ENCODE data around the gene BICDL1. TPM values are rescaled to one million over a fixed set of nuclear protein-coding genes. Genes with fewer than 3 reads are reported as not detected.
A peak's percentile ranks its signal among the peaks of the same experiment; 100 is the strongest.

The BICDL1 gene
- total RNA-seq, 1 experiment from 2014 or later = 3.6 TPM

GRCh38 chr12:120025640-120026039 lies 36.6 kb downstream of the BICDL1 start:
- H3K4me2 ChIP-seq (ENCODE audit: low read length) = no peak overlapping the region
- intact Hi-C loops (cut with micrococcal nuclease) = no loop called here
- H3K79me2 ChIP-seq (ENCODE audit: low read length) = no peaks in the 10 kb centered on the region
- no peak overlapping the region for H2AFZ ChIP-seq (ENCODE audit: low read length)
- H4K20me1 ChIP-seq (ENCODE audit: low read length) = no peaks in the 10 kb centered on the region
- CTCF ChIA-PET = no interaction called here
- POLR2A ChIA-PET (ENCODE audit: unreplicated experiment) = no interaction called here
- DNase-seq = no peak
- BruUV-seq (replicated peaks) = no TSS peak
- no peak for TF ChIP-seq CTCF (conservative IDR thresholded peaks at IDR 0.05; ENCODE audit: low read depth, low read length)
- no peak for TF ChIP-seq EZH2 (IDR thresholded peaks at IDR 0.05; ENCODE audit: low read length, unreplicated experiment)
- no peak for TF ChIP-seq EZH2phosphoT487 (IDR thresholded peaks at IDR 0.05; ENCODE audit: borderline replicate concordance, low read length)
- no peak for ATAC-seq
- no peaks in the 10 kb centered on the region for H3K36me3 ChIP-seq (ENCODE audit: low read depth, low read length)
- H3K9ac ChIP-seq (ENCODE audit: low read length) = no peak overlapping the region
- no peak overlapping the region for H3K4me3 ChIP-seq (ENCODE audit: low read length)
- no peak overlapping the region for H3K27ac ChIP-seq (ENCODE audit: low read length)
- no peaks in the 10 kb centered on the region for H3K4me1 ChIP-seq (ENCODE audit: insufficient read depth, low read length)
- H3K9me3 ChIP-seq (ENCODE audit: low read length) = no peaks in the 10 kb centered on the region
- H3K27me3 ChIP-seq (ENCODE audit: low read length) = no peaks in the 10 kb centered on the region
- no peaks in the 10 kb centered on the region for H3K9me2 ChIP-seq (replicated peaks; ENCODE audit: low read length)
- H3F3A ChIP-seq (ENCODE audit: low read length, unreplicated experiment) = no peaks in the 10 kb centered on the region

GRCh38 chr12:120032242-120032641 lies 43.2 kb downstream of the BICDL1 start:
- no peak for ATAC-seq
- DNase-seq = no peak
- H3K4me2 ChIP-seq (ENCODE audit: low read length) = no peak overlapping the region
- TF ChIP-seq EZH2 (IDR thresholded peaks at IDR 0.05; ENCODE audit: low read length, unreplicated experiment) = no peak
- no peak for TF ChIP-seq CTCF (conservative IDR thresholded peaks at IDR 0.05; ENCODE audit: low read depth, low read length)
- TF ChIP-seq EZH2phosphoT487 (IDR thresholded peaks at IDR 0.05; ENCODE audit: borderline replicate concordance, low read length) = no peak
- intact Hi-C loops (cut with micrococcal nuclease) = no loop called here
- no peaks in the 10 kb centered on the region for H3K79me2 ChIP-seq (ENCODE audit: low read length)
- BruUV-seq (replicated peaks) = no TSS peak
- no peaks in the 10 kb centered on the region for H3K36me3 ChIP-seq (ENCODE audit: low read depth, low read length)
- H3F3A ChIP-seq (ENCODE audit: low read length, unreplicated experiment) = no peaks in the 10 kb centered on the region
- ChIA-PET CTCF (no interaction called here), POLR2A (ENCODE audit: unreplicated experiment) (no interaction called here)
- H3K4me3 ChIP-seq (ENCODE audit: low read length) = no peak overlapping the region
- no peaks in the 10 kb centered on the region for H3K27me3 ChIP-seq (ENCODE audit: low read length)
- H2AFZ ChIP-seq (ENCODE audit: low read length) = no peak overlapping the region
- H3K9ac ChIP-seq (ENCODE audit: low read length) = no peak overlapping the region
- no peaks in the 10 kb centered on the region for H3K4me1 ChIP-seq (ENCODE audit: insufficient read depth, low read length)
- H3K27ac ChIP-seq (ENCODE audit: low read length) = no peak overlapping the region
- H3K9me3 ChIP-seq (ENCODE audit: low read length) = no peaks in the 10 kb centered on the region
- H3K9me2 ChIP-seq (replicated peaks; ENCODE audit: low read length) = no peaks in the 10 kb centered on the region
- H4K20me1 ChIP-seq (ENCODE audit: low read length) = no peaks in the 10 kb centered on the region

GRCh38 chr12:120037851-120038250 lies 48.8 kb downstream of the BICDL1 start:
- no TSS peak for BruUV-seq (replicated peaks)

More at GRCh38 chr12:120037851-120038250, 48.8 kb downstream of the BICDL1 start:
- intact Hi-C loops (cut with micrococcal nuclease) = no loop called here
- no peak for TF ChIP-seq EZH2phosphoT487 (IDR thresholded peaks at IDR 0.05; ENCODE audit: borderline replicate concordance, low read length)
- TF ChIP-seq EZH2 (IDR thresholded peaks at IDR 0.05; ENCODE audit: low read length, unreplicated experiment) = no peak
- TF ChIP-seq CTCF (conservative IDR thresholded peaks at IDR 0.05; ENCODE audit: low read depth, low read length) = no peak
- POLR2A ChIA-PET (ENCODE audit: unreplicated experiment) = interaction anchor here (0.7 kb wide), 1 partner anchor 23 kb away, joined by 5 read pairs; no protein-coding TSS in a partner anchor
- no peaks in the 10 kb centered on the region for H3K36me3 ChIP-seq (ENCODE audit: low read depth, low read length)
- peak; percentile 22; the same call in 1 of the 2 replicates for ATAC-seq
- H3F3A ChIP-seq (ENCODE audit: low read length, unreplicated experiment) = no peaks in the 10 kb centered on the region
- H3K4me3 ChIP-seq (ENCODE audit: low read length) = no peak overlapping the region
- H3K9me2 ChIP-seq (replicated peaks; ENCODE audit: low read length) = no peaks in the 10 kb centered on the region
- H2AFZ ChIP-seq (ENCODE audit: low read length) = no peak overlapping the region
- no peaks in the 10 kb centered on the region for H4K20me1 ChIP-seq (ENCODE audit: low read length)
- no peaks in the 10 kb centered on the region for H3K27me3 ChIP-seq (ENCODE audit: low read length)
- peak; percentile 18 for DNase-seq
- CTCF ChIA-PET = no interaction called here
- H3K4me1 ChIP-seq (ENCODE audit: insufficient read depth, low read length) = no peaks in the 10 kb centered on the region
- no peak overlapping the region for H3K4me2 ChIP-seq (ENCODE audit: low read length)
- no peak overlapping the region for H3K27ac ChIP-seq (ENCODE audit: low read length)
- no peaks in the 10 kb centered on the region for H3K79me2 ChIP-seq (ENCODE audit: low read length)
- H3K9ac ChIP-seq (ENCODE audit: low read length) = no peak overlapping the region
- no peaks in the 10 kb centered on the region for H3K9me3 ChIP-seq (ENCODE audit: low read length)

All from PC-3 (cell line).